Fibroblast of lung (primary cell): ENCODE measurements around the gene APBB2. TPM values are rescaled to one million over a fixed set of nuclear protein-coding genes. Genes with fewer than 3 reads are reported as not detected.
"Not testable (repeated sequence)": the region's sequence is repeated elsewhere in the genome, so short reads cannot be mapped to it uniquely, and the experiment has no call there.

Experiments
- DNase-seq, 2 donors: peaks; one replicate each; pipeline versions ENCODE4 v3.0.0 to v3.0.0-alpha.2; 2010; ENCODE audit warnings: low read depth in 2 of 2
- H2AFZ ChIP-seq: 2 replicates; pipeline ENCODE4 v1.5.1; 2012; ENCODE audit warnings: low read length, control low read depth, inconsistent platforms
- H3K27ac ChIP-seq: 2 replicates; pipeline ENCODE4 v1.5.1; 2011; ENCODE audit warnings: low read length, control low read depth; ENCODE audit not compliant: insufficient read depth
- H3K27me3 ChIP-seq: 2 replicates; pipeline ENCODE4 v1.5.1; 2011; ENCODE audit warnings: mild to moderate bottlenecking, low read length; ENCODE audit not compliant: control insufficient read depth, insufficient read depth
- H3K36me3 ChIP-seq: 2 replicates; pipeline ENCODE4 v1.5.1; 2011; ENCODE audit warnings: low read length; ENCODE audit not compliant: control insufficient read depth, insufficient read depth
- H3K4me1 ChIP-seq: 2 replicates; pipeline ENCODE4 v1.5.1; 2011; ENCODE audit warnings: low read length; ENCODE audit not compliant: control insufficient read depth, insufficient read depth; ENCODE audit errors: extremely low read depth
- H3K4me2 ChIP-seq: 2 replicates; pipeline ENCODE4 v1.5.1; 2011; ENCODE audit warnings: low read length, control low read depth; ENCODE audit not compliant: insufficient read depth; ENCODE audit errors: extremely low read depth
- H3K4me3 ChIP-seq, 4 experiments: fragments of 200-600 bp in 1 of 4; sonication (generic) in 1 of 4; replicated peaks in 1 of 4; 2 replicates each; pipeline ENCODE4 v1.5.1; 2011 to 2016; ENCODE audit warnings: low read length in 4 of 4, low read depth in 3 of 4, mild to moderate bottlenecking in 3 of 4, control low read depth in 2 of 4, inconsistent platforms in 1 of 4, mixed read lengths in 1 of 4; ENCODE audit not compliant: insufficient read depth in 1 of 4; ENCODE audit errors: control extremely low read depth in 1 of 4
- H3K79me2 ChIP-seq: 2 replicates; pipeline ENCODE4 v1.5.1; 2012; ENCODE audit warnings: mild to moderate bottlenecking, low read length, inconsistent platforms; ENCODE audit not compliant: control insufficient read depth, insufficient read depth
- H3K9ac ChIP-seq: 2 replicates; pipeline ENCODE4 v1.5.1; 2011; ENCODE audit warnings: mild to moderate bottlenecking, low read length, control low read depth; ENCODE audit not compliant: insufficient read depth
- H3K9me3 ChIP-seq: 2 replicates; pipeline ENCODE4 v1.5.1; 2012; ENCODE audit warnings: low read depth, low read length; ENCODE audit not compliant: control insufficient read depth, insufficient read depth
- H4K20me1 ChIP-seq: 2 replicates; pipeline ENCODE4 v1.5.1; 2011; ENCODE audit warnings: low read length; ENCODE audit not compliant: control insufficient read depth, insufficient read depth; ENCODE audit errors: extremely low read depth
- CTCF ChIP-seq, 2 donors: IDR thresholded peaks in 1 of 2; conservative IDR thresholded peaks in 1 of 2; 1 replicate in 1 of 2; 2 replicates in 1 of 2; pipeline ENCODE4 v1.5.1; 2011 to 2012; ENCODE audit warnings: low read length in 2 of 2, control low read depth in 1 of 2, inconsistent platforms in 1 of 2, low read depth in 1 of 2, mild to moderate bottlenecking in 1 of 2
- EZH2 ChIP-seq: IDR thresholded peaks from 2 replicates; pipeline ENCODE4 v1.5.1; 2012; ENCODE audit warnings: low read length, control low read depth, mild to moderate bottlenecking; ENCODE audit errors: missing control alignments
- polyA plus RNA-seq, 2 donors: library from polyadenylated mRNA; depleted of rRNA in 1 of 2; stranded (reverse) in 1 of 2; unstranded in 1 of 2; fragments of >200 nt; gene quantifications; 2 replicates each; pipeline ENCODE4 v1.2.1, GENCODE V29; 2011 to 2012; ENCODE audit warnings: missing spikeins in 1 of 2
- total RNA-seq: library from RNA; depleted of rRNA; stranded (reverse); fragments of >200 nt; gene quantifications from 2 replicates; pipeline ENCODE4 v1.2.1, GENCODE V29; 2014

The APBB2 gene
- total and polyA plus RNA-seq, 2 donors (not counting 1 experiment from before 2014, with no cell fraction given) = 25.1 to 29.8 TPM

GRCh38 chr4:40820101-40820500, 394.2 kb downstream of the APBB2 start:
- Histone ChIP-seq H3K4me2 (no peak overlapping the region), H3K27ac (no peak overlapping the region), H3K79me2 (no peaks in the 10 kb centered on the region), H3K9me3 (no peaks in the 10 kb centered on the region), H3K4me3 (no peak overlapping the region), H3K9ac (no peak overlapping the region), H3K36me3 (peaks cover 4% of the 10 kb centered on the region), H2AFZ (no peak overlapping the region), H3K27me3 (no peaks in the 10 kb centered on the region), H4K20me1 (no peaks in the 10 kb centered on the region), H3K4me1 (no peaks in the 10 kb centered on the region)
- TF ChIP-seq CTCF (conservative IDR thresholded peaks at IDR 0.05 in 1 of 2, IDR thresholded peaks at IDR 0.05 in 1 of 2; ENCODE audit: low read depth in 1 of 2, low read length in 2 of 2) = no peak
- TF ChIP-seq EZH2 = no peak
- no peak for DNase-seq

GRCh38 chr4:40817157-40817556, 397.2 kb downstream of the APBB2 start:
- H3K4me2 ChIP-seq, H3K9me3 ChIP-seq, H4K20me1 ChIP-seq, DNase-seq, H3K27me3 ChIP-seq, H3K4me1 ChIP-seq, H2AFZ ChIP-seq, H3K79me2 ChIP-seq, H3K36me3 ChIP-seq, H3K9ac ChIP-seq, H3K4me3 ChIP-seq, H3K27ac ChIP-seq: not testable (repeated sequence)

- no peak overlapping the region for H3K9ac ChIP-seq
- no peaks in the 10 kb centered on the region for H3K79me2 ChIP-seq
- no peak overlapping the region for H3K4me3 ChIP-seq
- H3K4me1 ChIP-seq = no peaks in the 10 kb centered on the region
- no peak for TF ChIP-seq EZH2
- no peak for TF ChIP-seq CTCF (conservative IDR thresholded peaks at IDR 0.05 in 1 of 2, IDR thresholded peaks at IDR 0.05 in 1 of 2; ENCODE audit: low read depth in 1 of 2, low read length in 2 of 2)
- H4K20me1 ChIP-seq = no peaks in the 10 kb centered on the region
- H3K9me3 ChIP-seq = no peaks in the 10 kb centered on the region
- DNase-seq = no peak
- H3K27me3 ChIP-seq = no peaks in the 10 kb centered on the region
- no peak overlapping the region for H3K4me2 ChIP-seq
- no peak overlapping the region for H3K27ac ChIP-seq
- H2AFZ ChIP-seq = no peak overlapping the region
- no peaks in the 10 kb centered on the region for H3K36me3 ChIP-seq
Measured at GRCh38 chr4:40812856-40813255, 401.5 kb downstream of the APBB2 start.
